ENCODE results near the gene DEF6.

- TF ChIP-seq GATA2 (IDR thresholded peaks at IDR 0.05; ENCODE audit: low read depth, low read length) (peak; percentile 99), GATA3 (IDR thresholded peaks at IDR 0.05; ENCODE audit: low read depth, low read length) (peak; percentile 99)
Measured at GRCh38 chr6:35343835-35344550, 46.4 kb downstream of the DEF6 start.
